Keratinocyte (primary cell): ENCODE measurements around the gene GRM4. TPM values are rescaled to one million over a fixed set of nuclear protein-coding genes. Genes with fewer than 3 reads are reported as not detected.

Source experiments
- DNase-seq: peaks from one replicate; pipeline ENCODE4 v3.0.0-alpha.2; 2011; ENCODE audit warnings: low read depth, missing footprints, low spot score
- FAIRE-seq: peaks from 2 replicates; lab custom pipeline; 2011; peaks lifted over from hg19 to GRCh38; lab: Jason Lieb, UNC
- H2AFZ ChIP-seq: 2 replicates; pipeline ENCODE4 v1.6.0; 2012; ENCODE audit warnings: low read length, control low read depth, inconsistent platforms; ENCODE audit not compliant: control insufficient read depth
- H3K27ac ChIP-seq: 2 replicates; pipeline ENCODE4 v1.5.1; 2011; ENCODE audit warnings: low read length; ENCODE audit not compliant: control insufficient read depth, insufficient read depth
- H3K27me3 ChIP-seq: 3 replicates; pipeline ENCODE4 v1.6.0; 2011; ENCODE audit warnings: low read length; ENCODE audit not compliant: control insufficient read depth, insufficient read depth; ENCODE audit errors: extremely low read depth
- H3K36me3 ChIP-seq, 2 experiments: 2 replicates in 1 of 2; 3 replicates in 1 of 2; pipeline ENCODE4 v1.5.1; 2011; ENCODE audit warnings: low read length in 2 of 2, mild to moderate bottlenecking in 1 of 2; ENCODE audit not compliant: control insufficient read depth in 2 of 2, insufficient read depth in 2 of 2; ENCODE audit errors: extremely low read depth in 1 of 2
- H3K4me1 ChIP-seq: 3 replicates; pipeline ENCODE4 v1.5.1; 2011; ENCODE audit warnings: low read length; ENCODE audit not compliant: control insufficient read depth, insufficient read depth; ENCODE audit errors: extremely low read depth
- H3K4me2 ChIP-seq: 3 replicates; pipeline ENCODE4 v1.6.0; 2011; ENCODE audit warnings: low read depth, low read length; ENCODE audit not compliant: control insufficient read depth, insufficient read depth; ENCODE audit errors: extremely low read depth
- H3K4me3 ChIP-seq, 3 experiments: fragments of 200-600 bp in 1 of 3; sonication (generic) in 1 of 3; 2 replicates in 2 of 3; 3 replicates in 1 of 3; pipeline ENCODE4 v1.5.1; 2011 to 2016; ENCODE audit warnings: low read length in 3 of 3, mild to moderate bottlenecking in 3 of 3, control low read depth in 2 of 3, inconsistent platforms in 1 of 3, low read depth in 1 of 3, mixed read lengths in 1 of 3, mixed run types in 1 of 3, moderate library complexity in 1 of 3; ENCODE audit not compliant: control insufficient read depth in 2 of 3, insufficient read depth in 2 of 3; ENCODE audit errors: extremely low read depth in 1 of 3
- H3K79me2 ChIP-seq: 2 replicates; pipeline ENCODE4 v1.6.0; 2012; ENCODE audit warnings: low read length; ENCODE audit not compliant: control insufficient read depth, insufficient read depth
- H3K9ac ChIP-seq: 3 replicates; pipeline ENCODE4 v1.6.0; 2011; ENCODE audit warnings: low read length; ENCODE audit not compliant: control insufficient read depth, insufficient read depth; ENCODE audit errors: extremely low read depth
- H3K9me1 ChIP-seq: 3 replicates; pipeline ENCODE4 v1.6.0; 2011; ENCODE audit warnings: low read length; ENCODE audit not compliant: control insufficient read depth, insufficient read depth; ENCODE audit errors: extremely low read depth
- H3K9me3 ChIP-seq: 2 replicates; pipeline ENCODE4 v1.5.1; 2012; ENCODE audit warnings: low read depth, low read length; ENCODE audit not compliant: control insufficient read depth
- H4K20me1 ChIP-seq: 3 replicates; pipeline ENCODE4 v1.6.0; 2011; ENCODE audit warnings: low read length; ENCODE audit not compliant: control insufficient read depth, insufficient read depth; ENCODE audit errors: extremely low read depth
- EZH2 ChIP-seq: IDR thresholded peaks from one replicate; pipeline ENCODE4 v1.6.1; 2012; ENCODE audit warnings: inconsistent platforms, mild to moderate bottlenecking, low read length, moderate library complexity
- dilution Hi-C: fragments of 300-500 bp; cut with MboI; formaldehyde crosslinking; loops from one replicate; pipeline ENCODE4 v1.7.0; 2020; ENCODE audit warnings: low sequenced_read_pairs; ENCODE audit not compliant: extremely low pct_ligation_motif_present
- polyA plus RNA-seq, 5 experiments: library from polyadenylated mRNA; depleted of rRNA in 3 of 5; stranded (reverse) in 3 of 5; stranded (forward) in 1 of 5; unstranded in 1 of 5; fragments of >200 nt; gene quantifications; 1 replicate in 1 of 5; 2 replicates in 3 of 5; 3 replicates in 1 of 5; pipeline versions ENCODE4 v1.2.1 to v1.2.3, GENCODE V29; 2011 to 2012; ENCODE audit warnings: missing spikeins in 2 of 5, low read depth in 1 of 5, low replicate concordance in 1 of 5
- TF ChIP-seq, protein P1 (sequence below), 3 experiments: IDR thresholded peaks in 1 of 3; conservative IDR thresholded peaks in 1 of 3; optimal IDR thresholded peaks in 1 of 3; 2 replicates in 2 of 3; 3 replicates in 1 of 3; pipeline versions ENCODE3 to v1.5.1; 2011; ENCODE audit warnings: low read length in 3 of 3, mild to moderate bottlenecking in 3 of 3, moderate library complexity in 2 of 3, control low read depth in 1 of 3, inconsistent platforms in 1 of 3; ENCODE audit not compliant: insufficient read depth in 2 of 3; ENCODE audit errors: extremely low read depth in 1 of 3

GRM4 gene
- polyA plus RNA-seq, 1 donor (not counting 4 experiments of a cell fraction or from before 2014, with no cell fraction given) = not detected

GRCh38 chr6:34138191-34138590 is 7.7 kb downstream of the GRM4 start:
- Histone ChIP-seq H3K9me3 (no peaks in the 10 kb centered on the region), H3K9me1 (no peaks in the 10 kb centered on the region), H3K36me3 (no peaks in the 10 kb centered on the region), H3K4me3 (no peak overlapping the region), H4K20me1 (no peaks in the 10 kb centered on the region), H3K4me1 (peaks cover 4% of the 10 kb centered on the region), H2AFZ (no peak overlapping the region), H3K79me2 (no peaks in the 10 kb centered on the region), H3K9ac (no peak overlapping the region), H3K27ac (no peak overlapping the region), H3K4me2 (no peak overlapping the region), H3K27me3 (peaks cover 55% of the 10 kb centered on the region)
- TF ChIP-seq EZH2 = no peak
- TF ChIP-seq, protein P1, sequence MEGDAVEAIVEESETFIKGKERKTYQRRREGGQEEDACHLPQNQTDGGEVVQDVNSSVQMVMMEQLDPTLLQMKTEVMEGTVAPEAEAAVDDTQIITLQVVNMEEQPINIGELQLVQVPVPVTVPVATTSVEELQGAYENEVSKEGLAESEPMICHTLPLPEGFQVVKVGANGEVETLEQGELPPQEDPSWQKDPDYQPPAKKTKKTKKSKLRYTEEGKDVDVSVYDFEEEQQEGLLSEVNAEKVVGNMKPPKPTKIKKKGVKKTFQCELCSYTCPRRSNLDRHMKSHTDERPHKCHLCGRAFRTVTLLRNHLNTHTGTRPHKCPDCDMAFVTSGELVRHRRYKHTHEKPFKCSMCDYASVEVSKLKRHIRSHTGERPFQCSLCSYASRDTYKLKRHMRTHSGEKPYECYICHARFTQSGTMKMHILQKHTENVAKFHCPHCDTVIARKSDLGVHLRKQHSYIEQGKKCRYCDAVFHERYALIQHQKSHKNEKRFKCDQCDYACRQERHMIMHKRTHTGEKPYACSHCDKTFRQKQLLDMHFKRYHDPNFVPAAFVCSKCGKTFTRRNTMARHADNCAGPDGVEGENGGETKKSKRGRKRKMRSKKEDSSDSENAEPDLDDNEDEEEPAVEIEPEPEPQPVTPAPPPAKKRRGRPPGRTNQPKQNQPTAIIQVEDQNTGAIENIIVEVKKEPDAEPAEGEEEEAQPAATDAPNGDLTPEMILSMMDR (optimal IDR thresholded peaks at IDR 0.05 in 1 of 3, IDR thresholded peaks at IDR 0.05 in 1 of 3, conservative IDR thresholded peaks at IDR 0.05 in 1 of 3; ENCODE audit: extremely low read depth in 1 of 3, insufficient read depth in 2 of 3, low read length in 3 of 3) = no peak
- DNase-seq = no peak
- dilution Hi-C loops = no loop called here
- FAIRE-seq = no peak

GRCh38 chr6:34135541-34135940 is 10.3 kb downstream of the GRM4 start:
- Histone ChIP-seq H3K9me1 (no peaks in the 10 kb centered on the region), H3K4me2 (no peak overlapping the region), H3K36me3 (no peaks in the 10 kb centered on the region), H3K4me3 (no peak overlapping the region), H2AFZ (no peak overlapping the region), H3K27ac (no peak overlapping the region), H3K9me3 (no peaks in the 10 kb centered on the region), H4K20me1 (no peaks in the 10 kb centered on the region), H3K27me3 (peaks cover 30% of the 10 kb centered on the region), H3K4me1 (no peaks in the 10 kb centered on the region), H3K79me2 (no peaks in the 10 kb centered on the region), H3K9ac (no peak overlapping the region)
- TF ChIP-seq EZH2 = no peak
- TF ChIP-seq, protein P1 (optimal IDR thresholded peaks at IDR 0.05 in 1 of 3, IDR thresholded peaks at IDR 0.05 in 1 of 3, conservative IDR thresholded peaks at IDR 0.05 in 1 of 3; ENCODE audit: extremely low read depth in 1 of 3, insufficient read depth in 2 of 3, low read length in 3 of 3) = no peak
- DNase-seq (no peak), FAIRE-seq (no peak)
- dilution Hi-C loops = no loop called here
